Cardiac septum (tissue), 1 donor: ENCODE results near the gene KRTCAP2. TPM values are rescaled to one million over a fixed set of nuclear protein-coding genes. Genes with fewer than 3 reads are reported as not detected.
"Not testable (repeated sequence)": the region's sequence is repeated elsewhere in the genome, so short reads cannot be mapped to it uniquely, and the experiment has no call there.

Source experiments
- DNase-seq: peaks from one replicate; pipeline ENCODE4 v3.0.0-alpha.2; 2020; ENCODE audit warnings: low spot score
- intact Hi-C: fragments of 100-400 bp; cut with DNase I; formaldehyde crosslinking; loops from one replicate; pipeline ENCODE4 v1.14.0; 2022
- long read RNA-seq: library from polyadenylated mRNA; unstranded; transcript quantifications from one replicate; pipeline ENCODE4 v2.0.0, GENCODE V29; 2021
- total RNA-seq: library from RNA; stranded (reverse); fragmentation: NEBNext Ultra II Directional; extraction: Animal tissue kit (Norgen Biotek cat#: 25700); gene quantifications from one replicate; pipeline ENCODE4 v1.2.1, GENCODE V29; 2021
- donor health status: DM: no; HTN: no; CAD: no.

Gene KRTCAP2
- 112 TPM for total RNA-seq
- long read RNA-seq, transcript KRTCAP2-201 (5 exons, 552 nt), result major isoform, 31 of 66 reads
- long read RNA-seq, transcript KRTCAP2-206 (4 exons, 785 nt), result major isoform, 31 of 66 reads
- long read RNA-seq, partial matches to known transcripts, result 2 of 66 reads
- long read RNA-seq, other reads (novel, unspliced or antisense), result 2 of 66 reads

DNA sequence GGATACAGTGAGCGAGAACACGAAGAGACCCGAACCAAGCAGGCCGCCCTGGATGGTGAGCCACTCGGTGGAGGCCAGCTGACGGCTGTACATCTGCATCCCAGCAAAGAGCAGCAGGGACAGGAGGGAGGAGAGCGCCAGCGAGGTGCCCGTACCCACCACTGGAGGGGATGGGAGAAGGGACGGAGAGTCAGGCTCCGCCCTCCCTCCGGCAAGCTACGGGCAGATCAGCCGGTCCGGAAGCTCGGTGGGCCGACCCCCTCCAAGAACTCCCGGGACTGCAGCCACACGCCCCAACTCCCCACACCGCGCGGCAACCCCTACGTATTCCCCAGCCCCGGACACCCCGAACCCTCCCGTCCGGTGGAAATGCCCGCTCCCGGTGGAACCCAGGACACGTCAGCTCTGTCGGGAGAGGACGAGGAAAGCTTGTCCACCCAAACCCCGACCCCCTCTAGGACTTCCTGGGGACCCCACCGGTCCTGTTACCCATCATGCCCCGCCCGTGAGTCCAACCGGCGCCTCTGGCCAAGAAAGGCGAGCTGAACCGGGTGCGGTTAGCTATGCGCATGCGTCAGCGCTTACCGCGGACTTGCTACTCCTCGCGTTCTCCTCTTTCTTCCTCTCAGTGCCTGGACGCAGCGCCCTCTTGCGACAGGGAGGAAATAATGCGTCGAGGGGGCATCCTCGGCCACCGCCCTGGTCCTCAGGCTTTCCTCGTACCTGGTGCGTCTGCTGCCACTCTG, at the start of gene KRTCAP2:
Gene KRTCAP2, minus strand, starts transcription at position 573 of the 746 bp plus-strand sequence. Its CDS starts 80 bp downstream, at position 493.
- peak; percentile 98 for DNase-seq
- intact Hi-C loops, result no loop called here

DNA sequence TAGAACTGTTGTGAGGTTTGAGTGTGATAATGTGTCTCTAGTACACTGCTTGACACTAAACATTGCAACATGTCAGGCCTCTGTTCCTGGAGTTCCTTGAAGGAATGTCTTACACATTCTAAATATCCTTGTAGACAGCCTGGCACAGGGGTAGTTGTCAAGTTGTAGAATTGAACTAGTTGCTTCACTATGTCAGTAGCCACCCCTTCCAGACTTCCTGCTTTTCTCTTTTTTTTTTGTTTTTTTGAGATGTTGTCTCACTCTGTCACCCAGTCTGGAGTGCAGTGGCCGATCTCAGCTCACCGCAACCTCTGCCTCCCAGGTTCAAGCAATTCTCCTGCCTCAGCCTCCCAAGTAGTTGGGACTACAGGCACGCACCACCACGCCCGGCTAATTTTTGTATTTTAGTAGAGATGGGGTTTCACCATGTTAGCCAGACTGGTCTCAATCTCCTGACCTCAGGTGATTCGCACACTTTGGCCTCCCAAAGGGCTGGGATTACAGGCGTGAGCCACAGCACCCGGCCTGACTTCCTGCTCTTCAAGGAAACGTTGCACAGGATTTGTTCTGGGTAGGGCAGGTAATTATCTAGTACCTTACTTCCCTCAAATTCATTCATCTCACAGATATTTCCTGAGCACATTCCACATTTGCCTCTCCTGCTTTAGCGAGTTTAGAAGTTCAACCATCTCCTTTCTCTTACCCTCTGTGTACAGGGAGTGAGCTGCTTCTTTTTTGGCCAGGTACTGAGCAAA, 47.3 kb upstream of the KRTCAP2 start:
- intact Hi-C loops, DNase-seq: not testable (repeated sequence)

DNA sequence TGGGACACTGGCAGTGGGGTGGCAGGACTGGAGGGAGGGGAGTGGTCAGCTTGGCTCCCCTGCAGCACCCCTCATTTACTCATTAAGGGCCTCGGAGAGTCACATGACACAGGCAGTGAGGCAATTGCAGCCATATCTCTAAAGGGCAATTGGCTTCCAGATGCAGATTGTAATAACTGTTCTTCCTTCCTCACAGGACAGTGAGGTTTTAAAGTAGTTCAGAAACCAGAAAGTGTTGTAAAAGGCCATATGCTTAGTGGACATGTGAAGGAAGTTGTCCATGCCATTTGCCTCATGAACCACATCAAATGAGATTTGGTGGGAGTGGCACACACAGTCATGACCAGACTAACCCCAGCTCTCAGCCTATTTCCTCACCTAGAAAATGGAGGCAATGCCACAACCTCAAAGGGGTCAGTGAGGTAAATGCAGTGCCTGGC, 46.5 kb upstream of the KRTCAP2 start:
- no peak for DNase-seq
- intact Hi-C loops, result no loop called here

DNA sequence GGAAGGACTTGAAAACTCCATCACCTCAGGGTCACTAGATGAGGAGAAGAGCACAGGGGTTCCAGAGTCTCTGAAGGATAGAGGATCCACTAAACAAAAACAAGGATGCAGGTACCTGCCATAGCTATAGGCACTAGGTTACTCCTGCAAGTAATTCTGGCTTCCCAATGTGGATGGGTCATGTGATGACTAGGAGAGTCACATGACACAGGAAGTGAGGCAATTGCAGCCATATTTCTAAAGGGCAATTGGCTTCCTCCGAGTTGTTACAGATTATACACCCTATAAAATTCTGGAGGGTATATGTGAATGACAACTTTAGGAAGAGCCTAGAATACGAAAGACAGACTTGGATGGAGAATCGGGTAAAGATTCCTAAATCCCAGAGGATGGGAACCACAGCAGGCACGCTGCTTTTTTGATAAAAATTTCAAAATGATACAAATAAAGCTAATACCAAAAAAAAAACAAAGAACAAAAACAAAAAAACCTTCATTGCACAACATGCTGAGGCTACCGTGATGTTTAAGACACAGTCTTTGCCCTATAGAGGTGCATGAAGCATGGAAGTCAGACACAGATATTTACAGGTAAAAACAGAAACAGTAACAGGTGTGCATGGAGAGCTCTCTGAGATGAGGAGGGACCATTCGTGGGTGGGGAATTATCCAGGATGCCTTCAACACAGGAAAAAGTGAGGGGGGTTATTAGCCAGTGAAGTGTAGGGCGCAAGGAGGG, 45.9 kb upstream of the KRTCAP2 start:
- intact Hi-C loops, result no loop called here

DNA sequence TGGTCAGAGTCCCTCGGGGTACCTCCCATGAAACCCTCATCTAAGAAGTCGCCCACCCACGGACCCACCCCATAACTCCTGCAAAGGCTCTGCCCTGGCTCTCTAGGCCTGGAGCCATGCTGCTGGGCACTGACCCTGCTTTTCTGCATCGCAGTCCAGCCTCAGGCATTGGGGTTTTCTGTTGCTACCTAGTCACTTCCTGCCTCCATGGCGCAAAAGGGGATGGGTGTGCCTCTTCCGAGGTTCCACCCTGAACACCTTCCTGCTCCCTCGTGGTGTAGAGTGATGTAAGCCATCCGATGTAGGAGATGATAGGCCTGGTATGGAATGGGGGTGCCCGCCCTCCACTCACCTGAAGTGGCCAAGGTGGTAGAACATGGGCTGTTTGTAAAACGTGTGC, 41.6 kb upstream of the KRTCAP2 start:
- DNase-seq, intact Hi-C loops: not testable (repeated sequence)

More for the DNA sequence above, 45.9 kb upstream of the KRTCAP2 start:
- DNase-seq, result no peak

DNA sequence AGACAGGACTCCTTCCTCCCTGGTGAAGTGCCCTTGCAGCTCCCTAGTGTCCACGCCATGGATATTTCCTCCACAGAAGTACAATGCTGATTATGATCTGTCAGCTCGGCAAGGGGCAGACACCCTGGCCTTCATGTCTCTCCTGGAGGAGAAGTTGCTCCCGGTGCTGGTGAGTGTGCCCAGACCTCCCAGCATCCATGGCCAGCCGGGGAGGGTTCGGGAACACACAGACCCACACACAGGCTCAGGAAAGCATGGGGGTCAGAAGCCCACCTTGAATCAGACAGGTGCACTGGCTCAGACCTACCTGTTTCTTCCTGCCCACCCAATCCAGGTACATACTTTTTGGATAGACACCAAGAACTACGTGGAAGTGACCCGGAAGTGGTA, 38.9 kb upstream of the KRTCAP2 start:
- intact Hi-C loops, DNase-seq: not testable (repeated sequence)

DNA sequence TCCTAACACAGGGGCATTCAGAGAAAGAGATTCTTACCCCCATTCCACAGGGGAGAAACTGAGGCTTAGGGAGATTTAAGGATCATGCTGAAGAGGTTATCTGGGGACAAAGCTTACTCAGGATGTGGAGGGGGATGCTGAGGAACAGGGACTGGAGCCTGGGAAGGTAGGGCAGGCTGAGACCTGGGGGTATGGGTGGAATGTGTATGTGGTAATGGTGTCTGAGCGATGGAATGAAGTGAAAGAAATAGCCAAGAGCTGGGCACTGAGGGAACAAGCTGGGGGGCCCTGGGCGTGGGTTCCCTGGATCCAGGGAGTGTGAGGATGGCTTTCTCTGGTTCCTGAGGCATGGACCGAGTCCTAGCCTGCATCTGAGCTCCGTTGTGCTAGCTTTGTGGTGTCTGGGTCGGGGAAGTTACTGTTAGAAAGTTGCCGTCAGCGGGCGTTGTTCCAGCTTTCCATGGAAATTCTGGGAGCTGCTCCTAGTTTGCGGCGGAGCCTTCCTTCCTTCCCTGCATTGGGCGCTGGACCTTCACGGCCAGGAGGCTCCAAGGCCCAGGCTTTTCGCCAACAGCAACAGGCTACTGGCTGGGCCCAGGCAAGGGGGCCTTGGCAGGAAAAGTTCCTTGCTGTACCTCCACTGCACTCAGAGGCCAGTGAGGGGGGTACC, 38.4 kb upstream of the KRTCAP2 start:
- DNase-seq, intact Hi-C loops: not testable (repeated sequence)

DNA sequence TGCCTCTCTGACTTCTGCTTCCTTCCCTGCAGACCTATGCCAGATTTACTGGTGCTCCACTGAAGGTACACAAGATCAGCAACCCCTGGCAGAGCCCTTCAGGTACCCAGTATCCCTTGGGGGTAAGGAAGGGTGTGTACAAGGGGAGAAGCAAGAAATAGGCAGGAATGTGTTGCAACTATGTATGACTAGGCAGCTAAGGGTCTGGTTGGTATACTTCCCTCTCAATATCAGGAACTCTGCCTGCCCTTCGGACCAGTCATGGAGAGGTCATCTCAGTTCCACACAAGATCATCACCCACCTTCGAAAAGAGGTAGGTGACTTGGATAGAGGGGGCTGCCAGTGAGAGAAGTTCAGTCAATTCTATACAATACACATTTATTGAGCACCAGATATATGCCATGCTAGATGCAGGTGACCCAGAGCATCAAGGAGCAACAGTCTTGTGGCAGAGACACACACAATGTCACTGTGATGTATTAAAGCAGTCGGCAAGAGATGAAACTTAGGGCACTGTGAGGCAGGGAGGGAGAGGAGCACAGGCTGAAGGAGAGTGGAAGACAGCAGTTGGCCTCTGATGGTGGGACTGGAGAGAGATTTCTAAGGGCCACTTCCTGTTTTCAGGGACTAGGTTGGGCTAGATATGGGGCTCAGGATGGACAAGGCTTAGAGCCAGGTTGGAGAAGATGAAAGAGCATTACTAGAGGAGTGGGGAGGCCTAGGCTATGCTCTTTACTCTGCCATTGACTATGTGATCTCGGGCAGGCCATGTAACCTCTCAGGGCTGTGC, 37.4 kb upstream of the KRTCAP2 start:
- DNase-seq, result no peak
- intact Hi-C loops, result no loop called here

DNA sequence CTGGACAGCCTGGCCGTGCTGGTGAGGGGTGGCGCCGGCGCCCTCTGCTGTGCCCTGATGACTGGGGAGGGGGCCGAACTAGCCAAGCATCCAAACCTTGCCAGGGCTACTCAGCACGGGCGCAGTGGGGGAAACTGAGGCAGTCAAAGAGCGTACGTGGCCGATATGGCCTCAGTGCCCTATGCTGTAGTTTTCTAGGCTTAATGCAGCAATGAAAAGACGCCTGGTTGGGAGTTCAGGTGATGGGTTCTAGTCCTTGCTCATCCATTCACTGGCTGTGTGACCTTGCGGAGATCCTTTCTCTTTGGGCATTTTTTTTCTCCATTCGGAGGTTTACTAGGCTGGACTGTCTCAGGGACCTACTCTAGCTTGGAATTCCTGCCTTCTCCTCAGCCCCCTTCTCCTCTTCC, 36.2 kb upstream of the KRTCAP2 start:
- intact Hi-C loops, result loop anchor here (2.0 kb wide), 2 partner anchors 17 to 35 kb away; no protein-coding TSS in a partner anchor
- no peak for DNase-seq

DNA sequence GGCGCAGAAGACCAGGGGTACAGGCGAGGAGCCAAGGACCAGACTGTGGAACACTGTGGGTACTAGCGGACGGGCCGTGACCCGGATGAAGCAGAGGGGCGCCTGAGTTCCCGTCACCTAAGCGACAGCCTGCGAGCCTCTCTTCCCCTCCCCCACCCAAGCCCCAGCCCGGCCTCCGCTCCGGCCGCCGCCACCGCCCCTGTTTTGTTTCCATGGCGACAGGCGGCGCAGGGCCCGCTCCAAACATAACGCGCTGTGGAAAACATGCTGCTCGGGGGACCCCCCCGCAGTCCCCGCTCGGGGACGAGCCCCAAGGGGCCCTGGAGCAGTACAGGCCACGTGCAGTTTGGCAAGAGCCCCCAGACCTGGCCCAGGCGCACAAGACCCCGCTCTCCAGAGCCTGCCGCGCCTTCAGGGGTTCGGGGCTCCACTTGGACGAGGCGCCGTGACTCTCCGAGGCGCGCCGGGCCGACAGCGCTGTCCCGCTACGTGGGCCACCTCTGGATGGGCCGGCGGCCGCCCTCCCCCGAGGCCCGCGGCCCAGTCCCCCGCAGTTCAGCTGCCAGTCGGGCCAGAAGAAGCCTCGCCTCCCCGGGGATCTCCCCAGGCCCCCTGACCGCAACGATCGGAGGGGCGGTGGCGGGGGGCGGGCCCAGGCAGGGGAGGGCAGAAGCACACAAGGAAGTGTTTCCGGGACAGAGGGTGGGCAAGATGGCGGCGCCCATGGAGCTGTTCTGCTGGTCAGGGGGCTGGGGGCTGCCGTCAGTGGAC, 35.6 kb upstream of the KRTCAP2 start, which contains the start of gene MTX1:
Gene MTX1, plus strand, starts transcription at position 155 of the 771 bp plus-strand sequence. Its CDS starts 110 bp downstream, at position 265.
- DNase-seq, result peak; percentile 94
- intact Hi-C loops, result loop anchor here (2.0 kb wide), 2 partner anchors 18 to 36 kb away; no protein-coding TSS in a partner anchor

DNA sequence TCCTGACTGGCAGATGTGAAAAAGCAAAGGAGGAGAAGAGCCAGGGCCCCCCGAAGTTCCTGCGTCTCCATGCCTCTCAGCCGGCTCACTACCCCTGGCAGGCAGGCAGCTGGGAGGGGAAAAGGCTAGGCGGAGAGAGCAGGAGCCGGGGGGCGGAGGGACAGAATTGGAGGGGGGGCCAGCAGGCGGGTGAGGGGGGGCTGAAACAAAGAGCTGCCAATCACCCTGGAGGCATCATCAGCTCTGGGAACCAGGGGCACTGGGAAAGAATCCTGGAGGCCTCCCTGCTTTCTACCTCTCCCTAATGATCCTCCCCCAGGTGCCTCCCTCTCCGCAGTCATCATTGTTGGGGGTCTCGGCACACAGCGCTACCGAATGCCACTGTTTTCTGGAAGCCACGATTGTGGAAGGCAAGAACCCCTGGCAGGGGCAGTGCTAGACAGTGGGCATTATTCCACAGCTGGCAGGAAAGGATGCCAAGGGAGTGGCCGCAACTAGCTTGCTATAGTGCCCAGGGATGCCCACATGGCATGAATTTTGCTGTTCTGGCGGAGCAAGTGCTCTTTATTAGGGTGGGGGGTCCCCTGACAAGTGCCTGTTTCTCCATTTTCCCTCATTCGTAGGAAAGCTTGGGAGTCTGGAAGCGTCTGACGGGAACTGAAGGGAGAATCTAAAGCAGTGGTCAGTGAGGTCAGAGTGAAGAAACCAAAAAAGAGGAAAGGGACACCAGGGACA, 34.9 kb upstream of the KRTCAP2 start, which contains the start of gene THBS3:
Gene THBS3, minus strand, starts transcription at position 92 of the 735 bp plus-strand sequence. Its CDS starts 21 bp downstream, at position 71.
- no peak for DNase-seq
- intact Hi-C loops, result loop anchor here (2.0 kb wide), 3 partner anchors 19 to 385 kb away; no protein-coding TSS in a partner anchor

DNA sequence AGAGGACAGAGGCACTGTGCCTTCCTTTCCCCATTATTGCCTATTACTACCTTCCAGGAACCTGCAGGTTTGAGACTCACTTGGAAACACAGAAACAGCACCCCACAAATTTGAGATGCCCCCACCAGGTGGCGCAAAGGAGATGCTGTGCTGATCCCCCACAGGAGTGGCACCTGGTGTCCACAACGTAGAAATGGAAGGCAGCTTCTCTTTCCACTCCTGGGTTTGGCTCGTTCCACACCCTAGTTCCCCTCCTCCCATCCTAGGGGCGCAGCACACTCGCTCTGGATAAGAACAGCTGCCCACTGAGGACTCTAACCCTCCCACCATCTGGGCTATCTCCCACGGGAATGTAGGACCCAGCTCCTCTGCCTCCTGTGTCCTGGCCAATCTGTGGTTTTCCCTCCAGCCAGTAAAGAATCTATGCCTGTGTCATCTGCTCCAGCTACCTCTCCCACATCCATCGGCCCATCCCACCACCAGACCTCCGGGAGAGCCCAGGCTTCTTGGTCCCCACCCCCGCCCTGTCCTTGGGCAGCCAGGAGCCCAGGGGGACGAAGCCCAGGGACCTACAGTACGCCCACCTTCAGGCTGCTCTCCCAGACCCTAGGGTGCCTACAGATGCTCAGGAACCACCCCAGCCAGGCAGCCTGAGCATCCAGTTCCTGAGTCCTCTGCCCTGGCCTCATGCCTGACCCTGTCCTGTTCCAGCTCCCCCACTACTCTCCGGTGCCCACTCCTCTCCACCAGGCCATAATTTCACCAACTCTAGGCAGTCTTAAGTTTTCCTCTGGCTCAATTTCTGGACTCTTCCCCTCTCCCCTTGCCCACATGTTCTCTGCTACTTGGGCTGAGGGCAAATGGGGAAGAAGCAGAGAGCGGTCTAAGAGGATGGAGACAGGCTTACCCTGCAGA, 34.0 kb upstream of the KRTCAP2 start:
- intact Hi-C loops, result loop anchor here (2.0 kb wide), 1 partner anchor 386 kb away; no protein-coding TSS in a partner anchor
- DNase-seq, result peak; percentile 93

DNA sequence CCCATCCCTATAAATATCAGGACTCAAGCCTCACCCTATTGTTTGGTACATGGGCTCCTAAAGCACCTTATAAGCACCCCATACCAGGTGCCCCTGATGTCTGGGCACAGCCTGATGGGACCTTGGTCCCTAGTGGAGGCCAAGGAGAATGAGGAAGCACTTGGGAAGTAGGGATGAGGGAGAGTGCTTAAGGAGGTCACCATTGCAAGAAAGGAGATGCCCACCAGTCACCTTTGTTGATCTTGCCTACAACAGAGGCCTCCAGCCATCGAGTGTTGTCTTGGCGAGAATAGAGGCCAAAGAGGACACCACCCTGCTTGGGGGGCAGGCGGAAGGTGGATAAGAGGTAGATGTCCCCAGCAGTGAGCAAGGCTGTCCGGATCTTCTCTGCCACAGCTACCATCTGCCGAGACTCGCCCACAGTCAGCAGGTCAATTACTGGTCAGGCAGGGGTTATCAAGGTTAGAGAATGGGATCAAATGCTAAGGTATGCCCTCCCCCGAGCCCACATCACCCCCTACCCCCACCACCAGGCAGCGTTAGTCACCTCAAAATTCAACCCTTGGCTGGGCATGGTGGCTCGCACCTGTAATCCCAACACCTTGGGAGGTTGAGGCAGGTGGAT, 33.0 kb upstream of the KRTCAP2 start:
- no peak for DNase-seq
- intact Hi-C loops, result loop anchor here (2.0 kb wide), 1 partner anchor 387 kb away; no protein-coding TSS in a partner anchor

DNA sequence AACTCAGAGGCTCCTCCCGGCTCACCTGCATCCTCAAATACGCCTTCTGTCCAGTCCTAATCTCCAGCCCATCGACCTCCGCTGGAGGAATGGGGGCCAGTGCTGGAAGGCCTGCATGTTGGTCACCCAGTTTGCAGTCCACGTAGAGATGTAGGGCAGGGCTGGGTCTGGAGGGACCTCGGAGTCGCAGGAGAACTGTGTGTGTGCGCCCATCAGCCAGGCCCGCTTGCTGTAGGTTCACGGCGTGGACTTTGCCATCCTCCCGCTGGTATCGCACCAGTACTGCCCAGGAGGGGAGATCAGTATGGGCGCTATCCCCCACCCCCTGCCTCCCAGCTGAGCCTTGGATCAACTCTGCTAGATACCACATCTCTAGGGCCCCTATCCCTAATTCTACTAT, 31.9 kb upstream of the KRTCAP2 start:
- intact Hi-C loops, result no loop called here
- no peak for DNase-seq
